ENCODE measurements around the gene NCBP3. TPM values are rescaled to one million over a fixed set of nuclear protein-coding genes. Genes with fewer than 3 reads are reported as not detected.
A peak's percentile ranks its signal among the peaks of the same experiment; 100 is the strongest.

Gene NCBP3
- total RNA-seq: 15.3 TPM
- long read RNA-seq, full-length matches to known transcripts: 4 of 5 reads
- long read RNA-seq, partial matches to known transcripts: 0 of 5 reads
- long read RNA-seq, other reads (novel, unspliced or antisense): 1 of 5 reads

- ATAC-seq (peak; percentile 99), DNase-seq (ENCODE audit: missing footprints) (peak; percentile 97)
- intact Hi-C loops (cut with DNase I): loop anchor here (5.0 kb wide), 1 partner anchor 109 kb away; no protein-coding TSS in a partner anchor
These were observed at the start of gene NCBP3 for GRCh38 chr17:3845621-3846436. TSS of gene NCBP3 (minus strand) at chr17:3846246. CDS start at chr17:3846223, 23 bp downstream.

DNA sequence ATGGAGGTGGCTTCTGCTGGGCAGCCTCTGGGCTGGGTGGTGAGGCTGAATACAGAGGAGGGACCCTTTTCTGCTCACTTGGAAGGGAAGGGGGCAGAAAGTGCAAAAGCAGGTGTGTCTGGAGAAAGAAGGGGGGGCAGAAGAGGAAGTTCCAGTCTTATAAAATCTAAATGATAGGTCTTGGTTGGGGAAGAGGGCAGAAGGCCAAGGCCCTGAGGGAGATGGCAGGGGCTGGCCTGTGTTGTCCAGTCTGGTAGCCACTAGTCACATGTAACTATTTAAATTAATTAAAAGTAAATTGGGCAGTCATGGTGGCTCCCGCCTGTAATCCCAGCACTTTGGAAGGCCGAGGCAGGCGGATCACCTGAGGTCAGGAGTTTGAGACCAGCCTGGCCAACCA, 49.3 kb upstream of the NCBP3 start:
- no peak for DNase-seq (ENCODE audit: missing footprints)
- no peak for ATAC-seq
- intact Hi-C loops (cut with DNase I): no loop called here

GRCh38 chr17:3894911-3895343, 48.9 kb upstream of the NCBP3 start:
- DNase-seq (ENCODE audit: missing footprints) (no peak), ATAC-seq (no peak)
- intact Hi-C loops (cut with DNase I): no loop called here

DNA sequence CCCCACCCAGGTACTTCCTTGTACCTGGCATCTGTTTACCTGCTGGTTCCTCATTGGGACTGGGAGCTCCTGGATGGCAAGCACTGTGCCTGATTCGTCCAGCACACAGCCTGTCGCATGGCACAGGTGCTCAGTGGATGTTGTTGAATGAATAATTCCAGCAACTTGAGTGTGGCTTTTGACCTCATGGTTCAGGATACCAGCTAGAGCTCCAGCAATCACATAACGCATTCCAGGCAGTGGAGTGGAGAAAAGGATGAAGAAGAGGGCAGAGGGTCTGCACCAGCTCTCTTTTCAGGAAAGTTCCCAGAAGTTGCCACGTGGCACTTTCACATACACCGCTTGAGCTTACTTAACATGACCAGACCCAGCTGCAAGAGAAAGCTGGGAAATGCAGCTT, 48.1 kb upstream of the NCBP3 start:
- intact Hi-C loops (cut with DNase I): no loop called here
- DNase-seq (ENCODE audit: missing footprints): no peak
- no peak for ATAC-seq

- ATAC-seq (no peak), DNase-seq (ENCODE audit: missing footprints) (no peak)
- intact Hi-C loops (cut with DNase I): no loop called here
These were observed 47.7 kb upstream of the NCBP3 start for GRCh38 chr17:3893720-3894116.

- intact Hi-C loops (cut with DNase I): no loop called here
- ATAC-seq: peak; percentile 90
- peak; percentile 96 for DNase-seq (ENCODE audit: missing footprints)
These were observed 47.1 kb upstream of the NCBP3 start, which contains the start of gene CAMKK1 for GRCh38 chr17:3893003-3893719. TSS of gene CAMKK1 (minus strand) at chr17:3893053. CDS start at chr17:3885687, 7,366 bp downstream.

GRCh38 chr17:3892095-3892998, 46.3 kb upstream of the NCBP3 start:
- intact Hi-C loops (cut with DNase I): no loop called here
- ATAC-seq (peak; percentile 47), DNase-seq (ENCODE audit: missing footprints) (peak; percentile 91)

DNA sequence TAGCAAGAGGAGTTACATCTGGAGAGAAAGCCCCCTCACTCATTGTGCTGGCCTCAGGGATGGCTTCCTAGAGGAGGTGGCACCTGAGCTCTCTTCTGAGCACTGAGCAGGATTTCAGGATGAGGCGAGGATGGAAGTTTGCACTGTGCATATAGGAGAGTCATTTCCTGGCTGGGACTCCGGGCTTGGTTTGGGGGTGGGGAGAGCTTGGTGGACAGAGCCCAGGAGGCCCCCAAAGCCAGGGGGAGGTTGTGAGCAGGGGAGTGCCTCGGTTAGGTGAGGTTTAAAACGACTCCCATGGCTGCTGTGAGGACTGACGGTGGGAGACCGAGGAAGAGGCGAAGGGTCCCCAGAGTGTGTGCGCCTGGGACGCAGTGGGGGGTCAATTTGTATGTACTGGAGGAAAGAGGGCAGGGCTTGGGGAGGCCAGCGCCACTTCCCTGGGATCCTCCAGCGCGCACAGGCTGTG, 45.6 kb upstream of the NCBP3 start:
- DNase-seq (ENCODE audit: missing footprints) (no peak), ATAC-seq (no peak)
- intact Hi-C loops (cut with DNase I): no loop called here

GRCh38 chr17:3890878-3891219, 44.8 kb upstream of the NCBP3 start:
- DNase-seq (ENCODE audit: missing footprints) (no peak), ATAC-seq (no peak)
- intact Hi-C loops (cut with DNase I): no loop called here

GRCh38 chr17:3890082-3890877, 44.2 kb upstream of the NCBP3 start:
- intact Hi-C loops (cut with DNase I): no loop called here
- ATAC-seq (no peak), DNase-seq (ENCODE audit: missing footprints) (no peak)

- ATAC-seq: no peak
- intact Hi-C loops (cut with DNase I): no loop called here
- no peak for DNase-seq (ENCODE audit: missing footprints)
These were observed 43.4 kb upstream of the NCBP3 start for GRCh38 chr17:3889325-3890012.

- intact Hi-C loops (cut with DNase I): no loop called here
- ATAC-seq: peak; percentile 12
- DNase-seq (ENCODE audit: missing footprints): peak; percentile 82
These were observed 42.5 kb upstream of the NCBP3 start for GRCh38 chr17:3888343-3889171.

DNA sequence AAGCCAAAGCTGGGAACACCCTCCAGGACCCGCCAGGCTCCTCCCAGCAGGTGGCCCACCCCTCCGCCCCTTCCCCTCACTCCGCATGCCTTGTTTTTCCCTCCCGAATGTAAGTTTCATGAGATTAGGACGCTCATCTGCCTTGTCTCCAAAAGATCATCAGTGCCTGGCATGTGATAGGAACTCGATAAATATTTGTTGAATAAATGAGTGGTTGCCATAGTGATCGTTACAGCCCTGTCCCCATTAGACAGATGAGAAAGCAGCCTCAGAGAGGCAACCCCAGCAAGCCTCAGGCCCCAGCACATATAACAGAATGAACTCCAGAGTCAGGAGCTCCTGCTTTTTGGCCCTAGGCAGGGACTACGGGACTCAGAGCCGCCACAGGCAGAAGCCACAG, 41.8 kb upstream of the NCBP3 start:
- ATAC-seq: no peak
- DNase-seq (ENCODE audit: missing footprints): no peak
- intact Hi-C loops (cut with DNase I): no loop called here

DNA sequence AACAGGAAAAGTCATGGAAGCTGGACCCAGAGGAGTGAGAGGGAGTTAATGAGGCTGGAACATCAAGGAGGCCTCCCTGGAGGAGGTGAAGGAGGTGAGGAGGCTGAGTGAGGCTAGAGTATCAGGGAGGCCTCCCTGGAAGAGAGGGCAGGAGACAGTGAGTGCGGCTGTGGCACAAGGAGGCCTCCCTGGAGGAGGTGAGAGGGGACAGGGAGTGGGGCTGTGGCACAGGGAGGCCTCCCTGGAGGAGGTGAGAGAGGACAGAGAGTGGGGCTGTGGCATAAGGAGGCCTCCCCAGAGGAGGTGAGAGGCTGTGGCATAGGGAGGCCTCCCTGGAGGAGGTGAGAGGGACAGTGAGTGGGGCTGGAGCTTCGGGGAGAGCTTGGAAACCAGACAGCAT, 41.3 kb upstream of the NCBP3 start:
- intact Hi-C loops (cut with DNase I): no loop called here
- DNase-seq (ENCODE audit: missing footprints): no peak
- no peak for ATAC-seq

GRCh38 chr17:3886776-3887175, 40.7 kb upstream of the NCBP3 start:
- DNase-seq (ENCODE audit: missing footprints): peak; percentile 84
- intact Hi-C loops (cut with DNase I): no loop called here
- ATAC-seq: peak; percentile 22

DNA sequence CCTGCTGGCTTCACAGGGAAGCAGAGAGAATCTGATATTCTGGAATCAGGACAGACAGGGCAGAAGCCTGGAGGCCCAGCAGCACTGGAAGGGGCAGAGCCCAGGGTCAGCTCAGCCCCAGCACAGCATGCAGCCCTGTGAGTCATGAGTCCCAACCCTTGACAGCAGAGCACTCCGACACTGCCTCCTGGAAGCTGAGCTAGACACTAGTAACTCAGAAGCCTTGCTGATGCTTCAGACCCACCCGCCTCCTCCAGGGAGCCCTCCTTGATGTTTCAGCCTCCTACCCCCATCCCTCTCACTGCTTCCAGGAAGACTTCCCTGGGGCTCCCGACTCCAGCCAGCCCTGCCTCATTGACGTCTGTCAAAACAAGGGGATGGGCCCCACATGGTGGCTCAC, 39.9 kb upstream of the NCBP3 start:
- intact Hi-C loops (cut with DNase I): no loop called here
- DNase-seq (ENCODE audit: missing footprints) (no peak), ATAC-seq (no peak)

DNA sequence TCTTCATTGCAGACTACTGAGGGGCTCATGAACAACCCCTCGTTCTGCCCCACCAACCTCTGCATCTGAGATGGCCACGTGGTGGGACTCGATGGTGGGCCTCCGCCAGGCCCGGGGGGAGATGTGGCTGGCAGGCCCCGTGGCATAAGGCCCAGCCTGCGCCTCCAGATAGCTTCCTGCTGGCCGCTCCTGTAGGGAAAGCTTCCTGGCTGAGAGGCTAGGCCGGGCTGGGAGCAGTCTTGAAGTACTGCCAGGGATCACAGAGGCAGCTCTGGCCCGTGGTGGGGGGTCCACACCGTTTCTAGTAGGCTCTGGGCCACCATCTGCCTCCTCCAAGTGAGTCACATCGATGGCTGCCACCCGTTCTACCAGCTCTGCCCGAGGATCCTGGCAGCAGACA, 39.2 kb upstream of the NCBP3 start:
- DNase-seq (ENCODE audit: missing footprints) (no peak), ATAC-seq (no peak)
- intact Hi-C loops (cut with DNase I): no loop called here
